8988T (cell line): ENCODE data around the gene GSE1.

ENCODE experiments used
- DNase-seq: peaks from one replicate; pipeline ENCODE4 v3.0.0; 2011

GSE1 gene

GRCh38 chr16:85612801-85613603 is at the start of gene GSE1:
Gene GSE1 (plus strand): TSS chr16:85613322. CDS start chr16:85613392, 70 bp downstream.
- peak; percentile 99 for DNase-seq

GRCh38 chr16:85563515-85564276 is 49.4 kb upstream of the GSE1 start:
- DNase-seq = no peak

DNA sequence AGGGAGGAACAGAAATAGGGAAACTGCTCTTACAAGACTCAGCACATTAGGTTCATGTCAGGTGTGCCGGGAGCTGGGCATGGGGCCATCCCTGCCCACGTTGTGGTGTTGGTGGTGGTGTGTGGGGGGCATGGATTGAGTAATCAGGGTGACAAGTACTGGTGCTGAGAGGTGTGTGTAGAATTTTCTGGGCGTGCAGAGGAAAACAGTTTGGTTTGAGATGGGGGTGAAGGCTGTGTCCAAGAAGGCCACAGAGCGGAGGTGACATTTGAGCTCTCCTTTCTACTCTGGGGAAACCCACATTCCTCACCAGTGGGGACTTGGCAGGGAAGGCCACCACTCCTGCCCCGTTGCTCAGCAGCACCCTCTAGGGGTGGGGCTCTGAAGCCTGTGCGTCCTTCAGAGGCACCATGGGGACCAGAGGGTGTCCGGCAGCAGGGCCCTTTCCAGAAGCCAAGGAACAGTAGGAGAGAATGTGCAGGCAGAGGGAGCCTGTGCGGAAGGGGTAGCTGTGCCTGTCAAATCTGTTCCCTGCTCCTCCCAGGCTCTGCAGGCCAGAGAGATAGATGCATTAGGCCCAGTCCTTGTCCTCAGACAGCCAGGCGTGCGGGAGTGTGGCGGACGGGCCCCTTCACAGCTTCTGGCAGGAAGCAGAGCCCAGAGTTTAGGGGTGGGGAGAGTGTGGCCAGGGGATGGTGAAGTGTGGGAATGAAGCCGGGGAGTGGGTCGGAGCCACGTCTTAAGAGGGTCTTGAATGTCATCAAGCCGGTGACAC is 48.7 kb upstream of the GSE1 start:
- DNase-seq = no peak

DNA sequence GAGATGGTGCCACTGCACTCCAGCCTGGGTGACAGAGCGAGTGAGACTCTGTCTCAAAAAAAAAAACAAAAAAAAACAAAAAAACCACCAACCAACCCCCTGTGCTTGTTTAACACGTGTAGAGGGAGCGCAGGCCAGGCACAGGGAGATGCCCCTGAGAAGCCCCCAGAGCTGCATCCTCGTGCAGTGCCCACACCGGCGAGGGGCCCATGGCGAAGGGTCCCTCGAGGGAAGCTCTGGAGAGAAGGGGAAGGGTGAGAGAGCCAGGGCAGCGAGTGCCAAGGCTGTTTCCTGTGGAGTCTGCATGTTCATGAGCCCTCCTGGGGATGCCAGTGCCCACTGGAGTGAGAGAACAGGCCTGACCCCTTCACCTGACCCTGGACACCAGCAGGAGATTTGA is 47.8 kb upstream of the GSE1 start:
- no peak for DNase-seq

- no peak for DNase-seq
Measured at GRCh38 chr16:85565801-85566526, 47.2 kb upstream of the GSE1 start.

DNA sequence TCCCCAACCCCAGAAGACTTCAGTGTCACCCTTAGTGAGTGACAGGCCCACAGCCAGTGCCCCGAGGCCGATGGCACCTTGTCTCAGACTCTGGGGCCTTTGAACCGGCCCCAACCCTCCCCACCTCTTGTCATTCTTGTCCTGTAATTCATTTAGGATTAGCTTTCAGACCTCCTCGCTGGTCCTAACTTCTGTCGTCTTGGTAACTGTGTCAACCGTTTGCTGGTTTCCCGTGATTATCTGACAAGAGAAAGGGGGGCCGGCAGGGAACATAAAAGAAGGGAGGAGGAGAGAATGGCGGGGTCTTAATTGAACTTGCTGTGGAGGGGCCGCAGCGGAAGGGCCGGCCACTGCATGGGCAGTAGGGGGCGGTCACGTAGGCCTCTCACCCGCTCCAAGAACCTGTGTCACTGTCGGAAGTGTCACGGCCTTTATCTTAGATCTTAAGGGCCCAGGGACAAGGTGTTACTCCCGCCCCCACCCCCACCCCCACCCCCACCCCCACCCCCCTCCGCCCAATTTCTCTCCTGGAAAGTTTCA is 46.5 kb upstream of the GSE1 start:
- no peak for DNase-seq

GRCh38 chr16:85567101-85567866 is 45.8 kb upstream of the GSE1 start:
- DNase-seq = no peak

- DNase-seq = no peak
Measured at GRCh38 chr16:85567935-85568334, 45.2 kb upstream of the GSE1 start.

GRCh38 chr16:85568519-85568918 is 44.6 kb upstream of the GSE1 start:
- no peak for DNase-seq

DNA sequence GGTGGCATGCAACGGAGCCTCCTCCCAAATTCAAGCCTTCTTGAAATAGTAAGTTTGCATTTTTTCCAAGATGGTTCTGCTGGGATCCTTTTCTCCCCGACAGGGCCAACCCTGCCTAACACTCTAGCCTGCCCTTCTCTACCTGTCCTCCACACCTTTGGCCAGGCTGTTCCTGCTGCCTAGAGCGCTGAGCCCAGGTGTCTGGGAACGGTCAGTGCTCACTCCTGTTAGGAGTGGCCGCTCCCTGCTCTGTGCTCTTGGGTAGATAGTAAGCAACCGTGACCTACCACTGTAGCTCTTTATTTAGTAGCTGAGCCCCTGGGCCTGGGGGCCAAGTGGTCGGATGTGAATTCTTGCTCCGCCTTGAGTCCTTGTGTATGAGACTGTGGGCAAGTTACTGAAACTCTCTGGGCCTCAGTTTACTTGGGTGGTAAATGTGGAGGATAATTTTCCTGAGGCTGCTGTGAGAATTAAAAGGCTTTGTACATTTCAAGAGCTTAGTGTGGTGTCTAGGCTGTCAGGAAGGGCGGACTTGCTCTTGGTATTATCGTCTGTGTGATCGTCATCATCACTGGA is 44.0 kb upstream of the GSE1 start:
- DNase-seq = no peak

DNA sequence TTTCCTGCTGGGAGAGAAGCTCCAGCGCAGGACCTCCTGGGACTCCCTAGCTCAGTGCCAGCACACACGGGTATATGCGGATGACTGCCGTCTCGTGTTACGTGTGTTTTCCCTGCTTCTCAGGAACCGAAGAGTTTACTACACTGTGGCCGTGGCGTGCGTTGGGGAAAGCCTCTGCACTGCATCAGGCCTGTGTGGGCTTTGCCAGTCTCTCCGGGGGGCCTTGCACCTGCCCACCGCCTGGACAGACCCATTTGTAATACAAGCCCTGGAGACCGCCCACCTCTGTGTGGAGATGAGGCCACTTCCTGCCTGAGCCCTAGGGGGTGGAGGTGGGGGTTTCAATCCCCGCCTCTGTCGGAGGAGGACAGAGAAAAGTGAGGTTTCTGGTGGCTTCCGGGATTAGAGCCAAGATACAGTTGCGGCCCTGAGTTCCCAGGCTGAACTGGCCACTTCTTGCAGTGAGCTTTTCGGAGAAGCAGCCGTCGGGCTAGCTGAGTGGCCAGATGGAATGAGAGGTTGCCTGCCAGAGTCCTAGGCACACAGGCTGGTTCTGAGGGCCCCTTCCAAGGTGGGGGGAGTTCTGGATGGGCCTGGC is 43.4 kb upstream of the GSE1 start:
- no peak for DNase-seq

GRCh38 chr16:85570213-85570734 is 42.8 kb upstream of the GSE1 start:
- no peak for DNase-seq

DNA sequence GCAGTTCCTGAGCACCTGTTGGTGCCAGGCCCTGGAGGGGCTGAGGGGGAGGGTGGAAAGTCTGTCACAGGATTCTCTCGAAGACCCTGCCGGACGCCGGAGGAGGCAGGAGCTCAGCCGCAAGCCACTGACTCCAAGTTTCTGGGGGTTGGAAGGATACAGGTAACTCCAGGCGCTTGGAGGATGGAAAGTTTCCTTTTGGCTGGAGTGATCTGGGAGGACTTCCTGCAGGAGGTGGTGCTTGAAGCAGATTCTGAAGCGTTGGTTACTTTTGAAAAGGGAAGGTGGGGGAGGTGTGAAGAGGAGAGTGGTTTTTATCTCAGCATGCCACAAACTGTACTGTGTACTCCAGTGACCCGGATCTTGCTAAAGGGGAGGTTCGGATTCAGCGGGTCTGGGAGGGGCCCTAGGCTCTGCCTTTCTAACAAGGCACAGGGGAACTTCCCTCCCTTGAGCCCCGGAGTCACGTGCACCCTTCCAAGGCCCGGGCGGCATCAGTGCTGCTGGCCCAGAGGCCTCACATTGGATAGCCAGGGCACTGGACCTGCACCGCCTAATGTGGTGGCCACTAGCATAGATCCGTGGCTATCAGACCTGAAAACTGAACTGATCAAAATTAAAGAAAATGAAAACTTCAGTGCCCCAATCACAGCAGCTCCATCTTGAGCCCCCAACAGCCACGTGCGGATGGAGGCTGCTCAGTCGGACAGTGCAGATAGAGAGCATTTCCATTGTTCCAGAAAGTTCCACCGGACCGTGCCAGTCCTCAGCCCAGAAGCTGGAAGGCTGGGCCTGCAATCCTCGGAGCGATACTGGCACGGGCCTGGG is 42.2 kb upstream of the GSE1 start:
- DNase-seq = no peak

- DNase-seq = no peak
Measured at GRCh38 chr16:85571563-85571812, 41.6 kb upstream of the GSE1 start.

DNA sequence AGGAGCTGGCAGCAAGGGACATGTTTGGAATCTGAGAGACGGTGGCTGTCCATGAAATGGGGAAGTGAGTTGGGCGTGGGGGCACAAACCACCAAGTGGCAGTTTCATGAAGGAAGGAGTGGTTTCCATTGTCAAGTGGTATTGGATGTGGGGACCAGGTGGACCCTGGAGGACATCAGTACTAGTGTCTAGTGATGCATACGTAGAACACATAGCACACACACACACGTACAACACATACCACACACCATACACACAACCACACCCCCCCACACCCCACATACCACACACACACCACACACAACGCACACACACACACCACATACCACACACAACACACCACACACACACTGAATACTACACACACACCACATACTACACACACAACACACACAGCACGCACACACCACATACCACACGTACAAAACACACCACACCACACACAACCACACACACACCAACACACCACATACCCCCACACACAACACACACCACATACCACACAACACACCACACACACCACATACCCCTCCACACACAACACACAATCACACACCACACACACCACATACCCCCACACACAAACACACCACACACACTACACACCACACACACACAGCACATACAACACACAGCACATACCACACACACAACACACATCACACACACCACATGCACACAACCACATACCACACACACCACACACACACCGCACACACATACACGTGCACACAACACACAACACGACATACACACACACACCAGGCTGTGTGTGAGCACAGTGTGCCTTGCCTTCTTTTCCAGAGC is 41.1 kb upstream of the GSE1 start:
- DNase-seq = no peak

GRCh38 chr16:85573045-85573695 is 40.0 kb upstream of the GSE1 start:
- no peak for DNase-seq

- no peak for DNase-seq
Measured at GRCh38 chr16:85573696-85574641, 39.2 kb upstream of the GSE1 start.
